ENCODE measurements around the gene HSPA1A.

DNA sequence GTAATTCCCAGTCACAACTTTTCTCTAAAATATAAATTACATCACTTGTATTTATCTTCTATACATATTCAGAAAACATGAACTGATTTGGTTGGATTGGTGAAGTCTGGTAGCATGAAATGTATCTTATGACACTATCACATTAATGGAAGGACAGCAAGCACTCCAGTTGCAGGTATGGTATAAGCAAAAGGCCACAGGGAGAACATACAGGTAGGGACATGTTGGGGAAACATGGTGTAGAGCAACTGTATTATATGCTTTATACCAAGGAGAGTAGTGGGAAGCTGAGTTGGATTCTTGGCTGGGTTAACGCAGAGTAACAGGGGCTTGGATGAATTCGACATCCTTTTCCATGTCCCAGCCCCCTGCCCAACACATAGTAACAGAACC lies 18.4 kb upstream of the HSPA1A start:
- TF ChIP-seq, protein P1, sequence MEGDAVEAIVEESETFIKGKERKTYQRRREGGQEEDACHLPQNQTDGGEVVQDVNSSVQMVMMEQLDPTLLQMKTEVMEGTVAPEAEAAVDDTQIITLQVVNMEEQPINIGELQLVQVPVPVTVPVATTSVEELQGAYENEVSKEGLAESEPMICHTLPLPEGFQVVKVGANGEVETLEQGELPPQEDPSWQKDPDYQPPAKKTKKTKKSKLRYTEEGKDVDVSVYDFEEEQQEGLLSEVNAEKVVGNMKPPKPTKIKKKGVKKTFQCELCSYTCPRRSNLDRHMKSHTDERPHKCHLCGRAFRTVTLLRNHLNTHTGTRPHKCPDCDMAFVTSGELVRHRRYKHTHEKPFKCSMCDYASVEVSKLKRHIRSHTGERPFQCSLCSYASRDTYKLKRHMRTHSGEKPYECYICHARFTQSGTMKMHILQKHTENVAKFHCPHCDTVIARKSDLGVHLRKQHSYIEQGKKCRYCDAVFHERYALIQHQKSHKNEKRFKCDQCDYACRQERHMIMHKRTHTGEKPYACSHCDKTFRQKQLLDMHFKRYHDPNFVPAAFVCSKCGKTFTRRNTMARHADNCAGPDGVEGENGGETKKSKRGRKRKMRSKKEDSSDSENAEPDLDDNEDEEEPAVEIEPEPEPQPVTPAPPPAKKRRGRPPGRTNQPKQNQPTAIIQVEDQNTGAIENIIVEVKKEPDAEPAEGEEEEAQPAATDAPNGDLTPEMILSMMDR (IDR thresholded peaks at IDR 0.05; ENCODE audit: low read depth, low read length, missing input control) = no peak
- TF ChIP-seq JUND (IDR thresholded peaks at IDR 0.05) = no peak
- TF ChIP-seq, protein P2, sequence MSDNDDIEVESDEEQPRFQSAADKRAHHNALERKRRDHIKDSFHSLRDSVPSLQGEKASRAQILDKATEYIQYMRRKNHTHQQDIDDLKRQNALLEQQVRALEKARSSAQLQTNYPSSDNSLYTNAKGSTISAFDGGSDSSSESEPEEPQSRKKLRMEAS (IDR thresholded peaks at IDR 0.05) = no peak
- TF ChIP-seq, protein P3, sequence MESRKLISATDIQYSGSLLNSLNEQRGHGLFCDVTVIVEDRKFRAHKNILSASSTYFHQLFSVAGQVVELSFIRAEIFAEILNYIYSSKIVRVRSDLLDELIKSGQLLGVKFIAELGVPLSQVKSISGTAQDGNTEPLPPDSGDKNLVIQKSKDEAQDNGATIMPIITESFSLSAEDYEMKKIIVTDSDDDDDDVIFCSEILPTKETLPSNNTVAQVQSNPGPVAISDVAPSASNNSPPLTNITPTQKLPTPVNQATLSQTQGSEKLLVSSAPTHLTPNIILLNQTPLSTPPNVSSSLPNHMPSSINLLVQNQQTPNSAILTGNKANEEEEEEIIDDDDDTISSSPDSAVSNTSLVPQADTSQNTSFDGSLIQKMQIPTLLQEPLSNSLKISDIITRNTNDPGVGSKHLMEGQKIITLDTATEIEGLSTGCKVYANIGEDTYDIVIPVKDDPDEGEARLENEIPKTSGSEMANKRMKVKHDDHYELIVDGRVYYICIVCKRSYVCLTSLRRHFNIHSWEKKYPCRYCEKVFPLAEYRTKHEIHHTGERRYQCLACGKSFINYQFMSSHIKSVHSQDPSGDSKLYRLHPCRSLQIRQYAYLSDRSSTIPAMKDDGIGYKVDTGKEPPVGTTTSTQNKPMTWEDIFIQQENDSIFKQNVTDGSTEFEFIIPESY (IDR thresholded peaks at IDR 0.05) = no peak
- TF ChIP-seq, protein P4, sequence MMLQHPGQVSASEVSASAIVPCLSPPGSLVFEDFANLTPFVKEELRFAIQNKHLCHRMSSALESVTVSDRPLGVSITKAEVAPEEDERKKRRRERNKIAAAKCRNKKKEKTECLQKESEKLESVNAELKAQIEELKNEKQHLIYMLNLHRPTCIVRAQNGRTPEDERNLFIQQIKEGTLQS (IDR thresholded peaks at IDR 0.05) = no peak
- TF ChIP-seq SP1 (IDR thresholded peaks at IDR 0.05) = no peak
- TF ChIP-seq TAF1 (conservative IDR thresholded peaks at IDR 0.05) = no peak
- TF ChIP-seq, protein P5, sequence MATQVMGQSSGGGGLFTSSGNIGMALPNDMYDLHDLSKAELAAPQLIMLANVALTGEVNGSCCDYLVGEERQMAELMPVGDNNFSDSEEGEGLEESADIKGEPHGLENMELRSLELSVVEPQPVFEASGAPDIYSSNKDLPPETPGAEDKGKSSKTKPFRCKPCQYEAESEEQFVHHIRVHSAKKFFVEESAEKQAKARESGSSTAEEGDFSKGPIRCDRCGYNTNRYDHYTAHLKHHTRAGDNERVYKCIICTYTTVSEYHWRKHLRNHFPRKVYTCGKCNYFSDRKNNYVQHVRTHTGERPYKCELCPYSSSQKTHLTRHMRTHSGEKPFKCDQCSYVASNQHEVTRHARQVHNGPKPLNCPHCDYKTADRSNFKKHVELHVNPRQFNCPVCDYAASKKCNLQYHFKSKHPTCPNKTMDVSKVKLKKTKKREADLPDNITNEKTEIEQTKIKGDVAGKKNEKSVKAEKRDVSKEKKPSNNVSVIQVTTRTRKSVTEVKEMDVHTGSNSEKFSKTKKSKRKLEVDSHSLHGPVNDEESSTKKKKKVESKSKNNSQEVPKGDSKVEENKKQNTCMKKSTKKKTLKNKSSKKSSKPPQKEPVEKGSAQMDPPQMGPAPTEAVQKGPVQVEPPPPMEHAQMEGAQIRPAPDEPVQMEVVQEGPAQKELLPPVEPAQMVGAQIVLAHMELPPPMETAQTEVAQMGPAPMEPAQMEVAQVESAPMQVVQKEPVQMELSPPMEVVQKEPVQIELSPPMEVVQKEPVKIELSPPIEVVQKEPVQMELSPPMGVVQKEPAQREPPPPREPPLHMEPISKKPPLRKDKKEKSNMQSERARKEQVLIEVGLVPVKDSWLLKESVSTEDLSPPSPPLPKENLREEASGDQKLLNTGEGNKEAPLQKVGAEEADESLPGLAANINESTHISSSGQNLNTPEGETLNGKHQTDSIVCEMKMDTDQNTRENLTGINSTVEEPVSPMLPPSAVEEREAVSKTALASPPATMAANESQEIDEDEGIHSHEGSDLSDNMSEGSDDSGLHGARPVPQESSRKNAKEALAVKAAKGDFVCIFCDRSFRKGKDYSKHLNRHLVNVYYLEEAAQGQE (IDR thresholded peaks at IDR 0.05) = no peak
- TF ChIP-seq YY1 (IDR thresholded peaks at IDR 0.05) = no peak
- no peak for TF ChIP-seq RAD21 (IDR thresholded peaks at IDR 0.05)
